ENCODE data around the gene THAP12. TPM values are rescaled to one million over a fixed set of nuclear protein-coding genes. Genes with fewer than 3 reads are reported as not detected.
"Not testable (repeated sequence)": the region's sequence is repeated elsewhere in the genome, so short reads cannot be mapped to it uniquely, and the experiment has no call there.

THAP12 gene
- total RNA-seq, 5 donors from 2014 or later (not counting 1 experiment from before 2014, with no cell fraction given), result 41.0 to 51.3 (median 49.0) TPM

DNA sequence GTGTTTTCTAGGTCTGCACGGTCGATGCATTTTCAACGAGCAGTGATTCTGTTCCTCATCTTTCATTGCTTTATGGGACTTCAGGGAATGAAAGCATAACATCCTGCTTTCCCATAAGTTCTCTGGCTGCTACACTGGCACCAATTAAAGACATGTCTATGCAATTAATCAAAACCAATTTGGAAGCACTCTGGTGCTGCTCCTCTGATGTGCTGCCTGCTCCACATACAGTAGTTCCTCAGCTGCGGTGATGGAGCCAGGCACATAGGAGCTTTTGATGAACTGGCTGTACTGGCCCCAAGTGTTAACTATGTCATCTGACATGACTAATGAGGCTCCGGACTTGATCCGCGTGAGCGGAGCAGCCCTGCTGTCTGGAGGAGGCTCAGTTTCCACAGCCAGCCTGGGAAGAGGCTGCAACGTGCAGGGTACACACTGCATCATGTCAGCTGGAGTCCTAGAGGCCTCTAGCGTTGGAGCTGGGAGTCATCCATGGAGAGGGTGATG is 30.0 kb upstream of the THAP12 start:
- CTCF ChIA-PET, result no interaction called here
- peaks cover 0 to 5% of the 10 kb centered on the region in 2 experiments for H3K27me3 ChIP-seq (replicated peaks in 1 of 2; ENCODE audit: control insufficient read depth in 2 of 2, extremely low read depth in 1 of 2, insufficient read depth in 2 of 2, low read length in 1 of 2)
- Mint-ChIP-seq H3K4me1 (no peaks in the 10 kb centered on the region), H3K27me3 (peaks cover 0 to 9% of the 10 kb centered on the region in 2 donors), H3K9me3 (no peaks in the 10 kb centered on the region), H3K36me3 (no peaks in the 10 kb centered on the region), H3K27ac (no peak overlapping the region), H3K4me3 (no peak overlapping the region)
- no peak for ATAC-seq (replicated peaks in 1 of 4)
- H3K27ac ChIP-seq (ENCODE audit: low read length), result no peak overlapping the region
- no peak overlapping the region for H3K4me3 ChIP-seq (ENCODE audit: control insufficient read depth in 1 of 2, extremely low read depth in 1 of 2, low read length in 1 of 2)
- WGBS (ENCODE audit: insufficient coverage), result 95% methylated on average over 8 of the region's 10 CpGs
- no peaks in the 10 kb centered on the region for H3K36me3 ChIP-seq (ENCODE audit: control insufficient read depth in 2 of 2, extremely low read depth in 1 of 2, insufficient read depth in 1 of 2, low read length in 1 of 2)
- POLR2A ChIA-PET, result no interaction called here
- no peaks in the 10 kb centered on the region for H3K9me3 ChIP-seq
- H3K4me1 ChIP-seq (ENCODE audit: control insufficient read depth in 1 of 2, extremely low read depth in 1 of 2, insufficient read depth in 2 of 2, low read length in 2 of 2), result no peaks in the 10 kb centered on the region
- DNase-seq, result no peak

DNA sequence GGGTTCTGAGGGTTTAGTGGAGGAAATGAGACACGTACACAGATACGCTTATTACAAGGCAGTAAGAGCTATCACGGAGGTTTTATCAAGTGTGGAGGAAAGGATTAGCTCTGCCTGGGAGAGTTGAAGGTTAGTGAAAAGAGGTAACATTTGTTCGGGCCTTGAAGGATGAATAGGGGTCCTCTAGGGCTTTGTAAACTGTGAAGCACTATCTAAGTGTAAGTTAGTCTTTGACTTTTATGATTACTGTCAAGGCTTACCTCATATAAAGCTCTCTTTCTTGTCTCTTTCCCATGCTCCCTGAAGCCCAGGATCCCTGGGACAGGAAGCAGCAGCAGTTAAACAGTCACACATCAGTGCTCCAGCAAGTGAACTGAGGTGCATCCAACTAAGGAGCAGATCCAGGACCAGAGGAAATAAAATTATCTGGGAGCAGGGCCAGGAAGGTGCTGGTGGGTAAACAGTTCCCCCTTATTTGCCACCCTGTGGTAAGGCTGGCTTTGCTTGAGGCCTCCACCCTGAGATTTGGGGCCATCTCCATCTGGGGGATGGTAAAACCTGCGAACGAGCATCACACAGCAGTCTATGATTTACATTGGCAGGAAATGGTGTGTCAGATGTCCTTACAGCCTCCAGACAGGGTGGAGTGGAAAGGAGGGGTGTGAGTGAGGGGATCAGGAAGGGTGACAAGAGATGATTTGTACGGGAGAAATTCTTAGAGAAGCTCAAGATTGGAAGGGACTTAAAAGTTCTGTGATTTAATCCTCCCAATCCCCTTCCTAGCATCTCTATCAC is 27.4 kb upstream of the THAP12 start:
- Mint-ChIP-seq H3K9me3 (no peaks in the 10 kb centered on the region), H3K27me3 (no peaks in the 10 kb centered on the region), H3K36me3 (no peaks in the 10 kb centered on the region), H3K4me3 (no peak overlapping the region), H3K4me1 (no peaks in the 10 kb centered on the region), H3K27ac (no peak overlapping the region)
- H3K4me3 ChIP-seq (ENCODE audit: control insufficient read depth in 1 of 2, extremely low read depth in 1 of 2, low read length in 1 of 2), result no peak overlapping the region
- H3K36me3 ChIP-seq (ENCODE audit: control insufficient read depth in 2 of 2, extremely low read depth in 1 of 2, insufficient read depth in 1 of 2, low read length in 1 of 2), result no peaks in the 10 kb centered on the region
- H3K27me3 ChIP-seq (replicated peaks in 1 of 2; ENCODE audit: control insufficient read depth in 2 of 2, extremely low read depth in 1 of 2, insufficient read depth in 2 of 2, low read length in 1 of 2), result peaks cover 0 to 8% of the 10 kb centered on the region in 2 experiments
- H3K4me1 ChIP-seq (ENCODE audit: control insufficient read depth in 1 of 2, extremely low read depth in 1 of 2, insufficient read depth in 2 of 2, low read length in 2 of 2), result no peaks in the 10 kb centered on the region
- H3K9me3 ChIP-seq, result no peaks in the 10 kb centered on the region
- POLR2A ChIA-PET, result no interaction called here
- ATAC-seq (replicated peaks in 1 of 4), result no peak
- CTCF ChIA-PET, result no interaction called here
- DNase-seq, result no peak
- 63% methylated on average over 5 of the region's 7 CpGs for WGBS (ENCODE audit: insufficient coverage)
- no peak overlapping the region for H3K27ac ChIP-seq (ENCODE audit: low read length)

DNA sequence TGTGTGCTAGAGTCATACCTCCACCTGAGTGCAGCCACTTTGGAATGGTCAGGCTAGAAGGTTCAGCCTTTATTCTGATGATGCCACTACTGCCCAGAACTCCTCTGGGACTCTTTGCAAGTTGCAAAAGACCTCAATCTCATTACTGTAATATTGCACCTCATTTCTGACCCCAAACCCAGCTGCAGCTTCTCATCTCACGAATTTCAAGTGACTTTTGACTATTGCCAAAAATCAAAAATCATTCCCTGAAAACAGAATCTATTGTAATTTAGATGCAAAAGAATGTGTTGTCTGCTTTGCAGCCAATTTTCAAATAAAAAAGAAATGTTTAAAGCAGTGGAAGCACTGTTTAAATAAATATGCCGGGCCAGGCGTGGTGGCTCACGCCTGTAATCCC is 25.4 kb upstream of the THAP12 start:
- H3K9me3 Mint-ChIP-seq, result no peaks in the 10 kb centered on the region
- no peak overlapping the region for H3K27ac Mint-ChIP-seq
- CTCF ChIA-PET, result no interaction called here
- H3K4me3 Mint-ChIP-seq, result no peak overlapping the region
- H3K27me3 Mint-ChIP-seq, result no peaks in the 10 kb centered on the region
- no peaks in the 10 kb centered on the region for H3K4me1 ChIP-seq (ENCODE audit: control insufficient read depth in 1 of 2, extremely low read depth in 1 of 2, insufficient read depth in 2 of 2, low read length in 2 of 2)
- H3K9me3 ChIP-seq, result no peaks in the 10 kb centered on the region
- POLR2A ChIA-PET, result no interaction called here
- 97% methylated on average over 3 of the region's 4 CpGs for WGBS (ENCODE audit: insufficient coverage)
- H3K36me3 ChIP-seq (ENCODE audit: control insufficient read depth in 2 of 2, extremely low read depth in 1 of 2, insufficient read depth in 1 of 2, low read length in 1 of 2), result no peaks in the 10 kb centered on the region
- DNase-seq, result no peak
- H3K4me3 ChIP-seq (ENCODE audit: control insufficient read depth in 1 of 2, extremely low read depth in 1 of 2, low read length in 1 of 2), result no peak overlapping the region
- no peak for ATAC-seq (replicated peaks in 1 of 4)
- no peak overlapping the region for H3K27ac ChIP-seq (ENCODE audit: low read length)
- no peaks in the 10 kb centered on the region for H3K36me3 Mint-ChIP-seq
- H3K27me3 ChIP-seq (replicated peaks in 1 of 2; ENCODE audit: control insufficient read depth in 2 of 2, extremely low read depth in 1 of 2, insufficient read depth in 2 of 2, low read length in 1 of 2), result peaks cover 0 to 8% of the 10 kb centered on the region in 2 experiments
- H3K4me1 Mint-ChIP-seq, result no peaks in the 10 kb centered on the region

DNA sequence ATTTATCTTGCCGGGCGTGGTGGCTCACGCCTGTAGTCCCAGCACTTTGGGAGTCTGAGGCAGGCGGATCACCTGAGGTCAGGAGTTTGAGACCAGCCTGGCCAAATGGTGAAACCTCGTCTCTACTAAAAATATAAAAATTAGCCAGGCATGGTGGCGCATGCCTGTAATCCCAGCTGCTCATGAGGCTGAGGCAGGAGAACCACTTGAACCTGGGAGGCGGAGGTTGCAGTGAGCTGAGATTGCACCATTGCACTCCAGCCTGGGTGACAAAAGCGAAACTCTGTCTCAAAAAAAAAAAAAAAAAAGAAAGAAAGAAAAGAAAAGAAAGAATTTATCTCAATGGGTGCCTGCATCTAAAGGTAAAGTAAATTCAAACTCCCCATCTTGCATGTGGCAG is 20.6 kb upstream of the THAP12 start:
- H3K27me3 Mint-ChIP-seq; H3K4me1 Mint-ChIP-seq; CTCF ChIA-PET; H3K9me3 ChIP-seq; H3K4me1 ChIP-seq (ENCODE audit: control insufficient read depth in 1 of 2, extremely low read depth in 1 of 2, insufficient read depth in 2 of 2, low read length in 2 of 2); POLR2A ChIA-PET; H3K27ac Mint-ChIP-seq; ATAC-seq (replicated peaks in 1 of 4); H3K4me3 ChIP-seq (ENCODE audit: control insufficient read depth in 1 of 2, extremely low read depth in 1 of 2, low read length in 1 of 2); H3K27me3 ChIP-seq (replicated peaks in 1 of 2; ENCODE audit: control insufficient read depth in 2 of 2, extremely low read depth in 1 of 2, insufficient read depth in 2 of 2, low read length in 1 of 2); H3K27ac ChIP-seq (ENCODE audit: low read length); DNase-seq; H3K9me3 Mint-ChIP-seq; H3K36me3 ChIP-seq (ENCODE audit: control insufficient read depth in 2 of 2, extremely low read depth in 1 of 2, insufficient read depth in 1 of 2, low read length in 1 of 2); H3K36me3 Mint-ChIP-seq; H3K4me3 Mint-ChIP-seq: not testable (repeated sequence)
- 85% methylated on average over 3 of the region's 8 CpGs for WGBS (ENCODE audit: insufficient coverage)

DNA sequence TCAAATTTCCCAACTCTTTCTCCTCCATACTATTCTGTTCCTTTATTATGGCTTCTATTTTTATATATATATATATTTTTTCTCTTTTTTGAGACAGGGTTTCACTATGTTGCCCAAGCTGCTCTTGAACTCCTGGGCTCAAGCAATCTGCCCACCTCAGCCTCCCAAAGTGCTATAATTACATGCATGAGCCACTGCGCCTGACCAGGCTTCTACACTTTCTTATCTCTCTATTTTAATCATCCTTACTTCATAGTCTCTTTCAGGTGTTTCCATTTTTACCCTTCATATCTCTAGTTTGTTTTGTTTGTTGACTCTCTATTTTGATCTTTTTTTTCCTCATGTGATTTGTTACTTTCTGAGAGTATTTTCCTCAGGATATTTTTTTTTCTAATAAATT is 20.0 kb upstream of the THAP12 start:
- Histone ChIP-seq H3K36me3 (ENCODE audit: control insufficient read depth in 2 of 2, extremely low read depth in 1 of 2, insufficient read depth in 1 of 2, low read length in 1 of 2) (no peaks in the 10 kb centered on the region), H3K27ac (ENCODE audit: low read length) (no peak overlapping the region), H3K9me3 (no peaks in the 10 kb centered on the region), H3K4me3 (ENCODE audit: control insufficient read depth in 1 of 2, extremely low read depth in 1 of 2, low read length in 1 of 2) (no peak overlapping the region), H3K27me3 (replicated peaks in 1 of 2; ENCODE audit: control insufficient read depth in 2 of 2, extremely low read depth in 1 of 2, insufficient read depth in 2 of 2, low read length in 1 of 2) (peaks cover 0 to 7% of the 10 kb centered on the region in 2 experiments), H3K4me1 (ENCODE audit: control insufficient read depth in 1 of 2, extremely low read depth in 1 of 2, insufficient read depth in 2 of 2, low read length in 2 of 2) (no peaks in the 10 kb centered on the region)
- Mint-ChIP-seq H3K4me3 (no peak overlapping the region), H3K27me3 (no peaks in the 10 kb centered on the region), H3K36me3 (no peaks in the 10 kb centered on the region), H3K9me3 (no peaks in the 10 kb centered on the region), H3K27ac (no peak overlapping the region), H3K4me1 (no peaks in the 10 kb centered on the region)
- ChIA-PET POLR2A (no interaction called here), CTCF (no interaction called here)
- no peak for ATAC-seq (replicated peaks in 1 of 4)
- no peak for DNase-seq
- WGBS (ENCODE audit: insufficient coverage), result no CpG with 5 or more reads among the region's 1 CpG

DNA sequence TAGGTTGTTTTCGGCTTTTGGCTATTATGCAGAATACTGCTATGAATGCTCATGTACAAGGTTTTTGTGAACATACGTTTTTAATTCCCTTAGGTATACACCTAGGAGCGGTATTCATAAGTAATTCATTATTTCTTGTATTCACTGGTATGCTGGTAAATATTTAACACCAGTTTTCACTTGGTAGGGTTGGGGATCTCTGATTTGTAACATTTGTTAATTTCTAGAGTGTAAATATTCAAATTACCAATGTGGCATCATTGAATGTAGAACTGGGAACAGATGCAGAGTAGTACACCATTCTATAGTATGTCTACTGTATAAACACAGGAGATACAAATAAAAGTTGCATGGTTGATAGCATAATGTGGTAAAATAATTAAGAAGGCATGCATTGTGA is 16.5 kb upstream of the THAP12 start:
- H3K9me3 ChIP-seq, result no peaks in the 10 kb centered on the region
- H3K4me1 ChIP-seq (ENCODE audit: control insufficient read depth in 1 of 2, extremely low read depth in 1 of 2, insufficient read depth in 2 of 2, low read length in 2 of 2), result no peaks in the 10 kb centered on the region
- Mint-ChIP-seq H3K36me3 (no peaks in the 10 kb centered on the region), H3K27ac (no peak overlapping the region), H3K4me3 (no peak overlapping the region), H3K9me3 (no peaks in the 10 kb centered on the region), H3K4me1 (no peaks in the 10 kb centered on the region), H3K27me3 (no peaks in the 10 kb centered on the region)
- no peaks in the 10 kb centered on the region for H3K36me3 ChIP-seq (ENCODE audit: control insufficient read depth in 2 of 2, extremely low read depth in 1 of 2, insufficient read depth in 1 of 2, low read length in 1 of 2)
- no peak overlapping the region for H3K27ac ChIP-seq (ENCODE audit: low read length)
- POLR2A ChIA-PET, result no interaction called here
- no peak for ATAC-seq (replicated peaks in 1 of 4)
- no peak overlapping the region for H3K4me3 ChIP-seq (ENCODE audit: control insufficient read depth in 1 of 2, extremely low read depth in 1 of 2, low read length in 1 of 2)
- no peaks in the 10 kb centered on the region for H3K27me3 ChIP-seq (replicated peaks in 1 of 2; ENCODE audit: control insufficient read depth in 2 of 2, extremely low read depth in 1 of 2, insufficient read depth in 2 of 2, low read length in 1 of 2)
- CTCF ChIA-PET, result no interaction called here
- no peak for DNase-seq
- no CpG with 5 or more reads among the region's 3 CpGs for WGBS (ENCODE audit: insufficient coverage)

Data from T-cell (primary cell).